Body of pancreas (tissue), 2 donors: ENCODE data around the gene SLC16A10. TPM values are rescaled to one million over a fixed set of nuclear protein-coding genes. Genes with fewer than 3 reads are reported as not detected.

Source experiments
- small RNA-seq: library from RNA; depleted of rRNA; stranded (forward); fragments of <200 nt; gene quantifications from one replicate; pipeline ENCODE3, GENCODE V24; 2016
- total RNA-seq, 2 donors: library from RNA; depleted of rRNA; stranded (reverse); fragments of >200 nt; gene quantifications; one replicate each; pipeline ENCODE4 v1.1.0, GENCODE V29; 2016

SLC16A10 gene
- total RNA-seq, 2 donors from 2014 or later: 59.4 to 124 TPM

Small RNAs within 50 kb of the gene (small RNA-seq; reads per million reads assigned to genes)
- gene RNU6-960P: not detected

Other genes with a start within 250 kb of the SLC16A10 start
- gene AMD1, start 212.7 kb upstream of the SLC16A10 start, total RNA-seq: 10 to 100 TPM; 42.0 to 60.3 TPM
- 10 to 100 TPM; 14.3 to 31.0 TPM for gene GTF3C6, start 128.8 kb upstream of the SLC16A10 start, total RNA-seq
- 10 to 100 TPM in 1 of 2 donors, 1 to 10 TPM in 1; 5.3 to 22.8 TPM for gene RPF2, start 105.5 kb upstream of the SLC16A10 start, total RNA-seq